GM19238 (cell line): Measurements from ENCODE around the gene ELF4.

Source experiments
- DNase-seq: peaks from one replicate; pipeline ENCODE4 v3.0.0; 2011; ENCODE audit warnings: low spot score; ENCODE audit not compliant: insufficient read length

The ELF4 gene

GRCh38 chrX:130051176-130051845 is 59.0 kb downstream of the ELF4 start:
- DNase-seq: no peak

GRCh38 chrX:130049821-130050220 is 60.5 kb downstream of the ELF4 start:
- DNase-seq: no peak

GRCh38 chrX:130048686-130049222 is 61.5 kb downstream of the ELF4 start:
- DNase-seq: no peak

GRCh38 chrX:130047416-130047815 is 62.9 kb downstream of the ELF4 start:
- no peak for DNase-seq

GRCh38 chrX:130039847-130040246 is 70.5 kb downstream of the ELF4 start:
- DNase-seq: no peak

- no peak for DNase-seq
Observed at GRCh38 chrX:130034178-130034577, 76.1 kb downstream of the ELF4 start.

- no peak for DNase-seq
Observed at GRCh38 chrX:130032552-130032951, 77.7 kb downstream of the ELF4 start.

GRCh38 chrX:130030826-130031225 is 79.5 kb downstream of the ELF4 start:
- DNase-seq: no peak

GRCh38 chrX:130028196-130028595 is 82.1 kb downstream of the ELF4 start:
- DNase-seq: no peak

- no peak for DNase-seq
Observed at GRCh38 chrX:130027569-130027968, 82.7 kb downstream of the ELF4 start.

- no peak for DNase-seq
Observed at GRCh38 chrX:130025256-130025655, 85.0 kb downstream of the ELF4 start.

- peak; percentile 84 for DNase-seq
Observed at GRCh38 chrX:130024127-130024526, 86.2 kb downstream of the ELF4 start.

- no peak for DNase-seq
Observed at GRCh38 chrX:130020661-130021324, 89.5 kb downstream of the ELF4 start.

- DNase-seq: no peak
Observed at GRCh38 chrX:130018143-130018542, 92.2 kb downstream of the ELF4 start.

- no peak for DNase-seq
Observed at GRCh38 chrX:130015181-130015580, 95.1 kb downstream of the ELF4 start.
